ENCODE results near the gene SLC9C1.

The SLC9C1 gene

GRCh38 chr3:112121577-112122547 lies 172.2 kb downstream of the SLC9C1 start:
- no peak overlapping the region for H3K9ac ChIP-seq (ENCODE audit: low read length)
- H3K9me3 ChIP-seq (ENCODE audit: control insufficient read depth, insufficient read depth, low read depth, low read length), result no peaks in the 10 kb centered on the region
- no peak overlapping the region for H3K4me3 ChIP-seq (ENCODE audit: low read depth, low read length)
- H3K27ac ChIP-seq (ENCODE audit: low read depth, low read length), result no peak overlapping the region
- H3K27me3 ChIP-seq (ENCODE audit: control insufficient read depth, insufficient read depth, low read length), result no peaks in the 10 kb centered on the region
- H3K4me1 ChIP-seq (ENCODE audit: control insufficient read depth, insufficient read depth, low read length), result peaks cover 28% of the 10 kb centered on the region
- H3K36me3 ChIP-seq (ENCODE audit: control insufficient read depth, insufficient read depth, low read length), result peaks cover 3% of the 10 kb centered on the region; the same call in 1 of the 2 replicates

DNA sequence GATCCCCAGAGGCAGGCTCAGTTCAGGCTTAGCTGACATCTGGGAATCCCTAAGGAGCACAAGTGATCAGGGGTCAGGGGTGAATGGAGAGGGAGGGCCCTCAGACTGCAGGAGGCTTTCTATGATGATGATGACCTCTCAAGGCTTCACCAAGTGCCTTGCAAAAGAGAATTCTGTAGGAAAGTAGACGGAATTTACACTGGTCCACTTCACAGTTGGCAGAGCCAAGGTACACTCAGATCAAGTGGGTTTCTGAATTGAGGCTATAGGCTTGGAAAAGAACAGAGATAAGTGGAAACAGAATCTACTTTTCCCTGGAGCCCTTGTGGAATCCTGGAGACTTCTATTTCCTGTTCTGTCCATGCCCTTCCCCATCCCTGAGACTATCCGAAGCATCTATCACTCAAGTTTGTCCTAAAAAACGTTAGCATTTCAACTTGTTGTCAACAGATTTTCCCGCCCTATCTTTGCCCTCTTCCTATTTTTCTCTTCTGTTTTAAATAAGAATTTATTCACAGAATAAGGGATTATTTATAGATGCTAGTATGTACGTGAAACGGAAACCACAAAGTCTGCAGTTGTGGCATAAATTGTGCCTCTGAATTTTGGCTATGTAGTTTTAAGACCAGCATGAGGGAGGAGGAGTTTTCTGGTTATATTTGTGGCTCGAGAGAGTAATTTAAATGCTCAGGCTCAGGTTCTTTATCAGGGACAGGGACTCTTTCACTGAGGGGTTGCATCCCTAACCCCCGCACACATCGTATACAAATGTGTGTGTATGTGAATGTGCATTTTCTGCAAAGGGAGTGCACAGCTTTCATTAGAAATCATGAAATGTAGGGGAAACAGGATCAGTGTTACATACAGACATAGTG lies 173.8 kb downstream of the SLC9C1 start:
- H3K27me3 ChIP-seq (ENCODE audit: control insufficient read depth, insufficient read depth, low read length), result no peaks in the 10 kb centered on the region
- peaks cover 11% of the 10 kb centered on the region for H3K4me1 ChIP-seq (ENCODE audit: control insufficient read depth, insufficient read depth, low read length)
- no peak overlapping the region for H3K9ac ChIP-seq (ENCODE audit: low read length)
- H3K9me3 ChIP-seq (ENCODE audit: control insufficient read depth, insufficient read depth, low read depth, low read length), result no peaks in the 10 kb centered on the region
- H3K4me3 ChIP-seq (ENCODE audit: low read depth, low read length), result no peak overlapping the region
- H3K36me3 ChIP-seq (ENCODE audit: control insufficient read depth, insufficient read depth, low read length), result peaks cover 6% of the 10 kb centered on the region; the same call in 1 of the 2 replicates
- no peak overlapping the region for H3K27ac ChIP-seq (ENCODE audit: low read depth, low read length)

- Histone ChIP-seq H3K4me1 (ENCODE audit: control insufficient read depth, insufficient read depth, low read length) (peaks cover 6% of the 10 kb centered on the region), H3K9me3 (ENCODE audit: control insufficient read depth, insufficient read depth, low read depth, low read length) (no peaks in the 10 kb centered on the region), H3K36me3 (ENCODE audit: control insufficient read depth, insufficient read depth, low read length) (peaks cover 12% of the 10 kb centered on the region), H3K27me3 (ENCODE audit: control insufficient read depth, insufficient read depth, low read length) (no peaks in the 10 kb centered on the region), H3K4me3 (ENCODE audit: low read depth, low read length) (no peak overlapping the region), H3K9ac (ENCODE audit: low read length) (no peak overlapping the region), H3K27ac (ENCODE audit: low read depth, low read length) (no peak overlapping the region)
Measured at GRCh38 chr3:112117841-112118571, 176.0 kb downstream of the SLC9C1 start.

- no peak overlapping the region for H3K9ac ChIP-seq (ENCODE audit: low read length)
- no peak overlapping the region for H3K4me3 ChIP-seq (ENCODE audit: low read depth, low read length)
- H3K27ac ChIP-seq (ENCODE audit: low read depth, low read length), result no peak overlapping the region
- H3K4me1 ChIP-seq (ENCODE audit: control insufficient read depth, insufficient read depth, low read length), result peaks cover 6% of the 10 kb centered on the region
- H3K27me3 ChIP-seq (ENCODE audit: control insufficient read depth, insufficient read depth, low read length), result no peaks in the 10 kb centered on the region
- H3K36me3 ChIP-seq (ENCODE audit: control insufficient read depth, insufficient read depth, low read length), result peaks cover 15% of the 10 kb centered on the region
- no peaks in the 10 kb centered on the region for H3K9me3 ChIP-seq (ENCODE audit: control insufficient read depth, insufficient read depth, low read depth, low read length)
Measured at GRCh38 chr3:112117415-112117814, 176.6 kb downstream of the SLC9C1 start.

GRCh38 chr3:112116748-112117186 lies 177.2 kb downstream of the SLC9C1 start:
- no peak overlapping the region for H3K27ac ChIP-seq (ENCODE audit: low read depth, low read length)

GRCh38 chr3:112115806-112116383 lies 178.1 kb downstream of the SLC9C1 start:
- H3K4me1 ChIP-seq (ENCODE audit: control insufficient read depth, insufficient read depth, low read length), result peaks cover 6% of the 10 kb centered on the region
- no peak overlapping the region for H3K27ac ChIP-seq (ENCODE audit: low read depth, low read length)
- peaks cover 18% of the 10 kb centered on the region for H3K36me3 ChIP-seq (ENCODE audit: control insufficient read depth, insufficient read depth, low read length)
- H3K9ac ChIP-seq (ENCODE audit: low read length), result no peak overlapping the region
- H3K27me3 ChIP-seq (ENCODE audit: control insufficient read depth, insufficient read depth, low read length), result no peaks in the 10 kb centered on the region
- H3K4me3 ChIP-seq (ENCODE audit: low read depth, low read length), result no peak overlapping the region
- no peaks in the 10 kb centered on the region for H3K9me3 ChIP-seq (ENCODE audit: control insufficient read depth, insufficient read depth, low read depth, low read length)

More at GRCh38 chr3:112116748-112117186, 177.2 kb downstream of the SLC9C1 start:
- H3K9ac ChIP-seq (ENCODE audit: low read length), result no peak overlapping the region
- H3K4me1 ChIP-seq (ENCODE audit: control insufficient read depth, insufficient read depth, low read length), result peaks cover 6% of the 10 kb centered on the region
- no peak overlapping the region for H3K4me3 ChIP-seq (ENCODE audit: low read depth, low read length)
- H3K36me3 ChIP-seq (ENCODE audit: control insufficient read depth, insufficient read depth, low read length), result peaks cover 15% of the 10 kb centered on the region
- H3K9me3 ChIP-seq (ENCODE audit: control insufficient read depth, insufficient read depth, low read depth, low read length), result no peaks in the 10 kb centered on the region
- H3K27me3 ChIP-seq (ENCODE audit: control insufficient read depth, insufficient read depth, low read length), result no peaks in the 10 kb centered on the region

GRCh38 chr3:112115161-112115739 lies 178.8 kb downstream of the SLC9C1 start:
- no peaks in the 10 kb centered on the region for H3K9me3 ChIP-seq (ENCODE audit: control insufficient read depth, insufficient read depth, low read depth, low read length)
- H3K27ac ChIP-seq (ENCODE audit: low read depth, low read length), result no peak overlapping the region
- H3K4me1 ChIP-seq (ENCODE audit: control insufficient read depth, insufficient read depth, low read length), result peaks cover 6% of the 10 kb centered on the region
- H3K9ac ChIP-seq (ENCODE audit: low read length), result no peak overlapping the region
- H3K4me3 ChIP-seq (ENCODE audit: low read depth, low read length), result no peak overlapping the region
- peaks cover 18% of the 10 kb centered on the region for H3K36me3 ChIP-seq (ENCODE audit: control insufficient read depth, insufficient read depth, low read length)
- no peaks in the 10 kb centered on the region for H3K27me3 ChIP-seq (ENCODE audit: control insufficient read depth, insufficient read depth, low read length)

DNA sequence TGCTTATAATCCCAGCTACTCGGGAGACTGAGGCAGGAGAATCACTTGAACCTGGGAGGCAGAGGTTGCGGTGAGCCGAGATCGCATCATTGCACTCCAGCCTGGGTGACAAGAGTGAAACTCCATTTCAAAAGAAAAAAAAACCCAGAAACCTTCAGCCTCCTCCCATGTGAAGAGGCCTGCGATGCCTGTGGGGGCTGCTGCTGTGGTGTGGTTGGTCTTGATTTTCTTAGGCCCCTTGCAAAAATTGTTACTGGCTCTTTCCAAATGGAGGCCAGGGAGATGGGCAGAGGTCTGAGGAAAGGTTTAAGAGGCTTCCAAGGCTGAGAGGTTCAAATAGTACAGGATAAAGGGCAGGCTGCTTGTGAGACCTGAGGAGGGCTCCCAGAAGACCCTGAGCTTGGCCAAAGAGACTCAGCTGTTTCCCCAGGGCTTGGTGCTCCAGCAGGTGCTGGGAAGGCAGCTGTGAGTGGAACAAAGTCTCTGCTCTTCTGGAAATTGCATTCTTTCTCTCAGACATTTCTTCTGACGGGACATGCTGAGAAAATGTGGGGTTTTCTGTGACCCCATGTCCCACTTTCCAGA lies 179.3 kb downstream of the SLC9C1 start:
- no peak overlapping the region for H3K9ac ChIP-seq (ENCODE audit: low read length)
- H3K4me1 ChIP-seq (ENCODE audit: control insufficient read depth, insufficient read depth, low read length), result peaks cover 2% of the 10 kb centered on the region
- H3K9me3 ChIP-seq (ENCODE audit: control insufficient read depth, insufficient read depth, low read depth, low read length), result no peaks in the 10 kb centered on the region
- H3K36me3 ChIP-seq (ENCODE audit: control insufficient read depth, insufficient read depth, low read length), result peaks cover 19% of the 10 kb centered on the region
- H3K27ac ChIP-seq (ENCODE audit: low read depth, low read length), result no peak overlapping the region
- no peak overlapping the region for H3K4me3 ChIP-seq (ENCODE audit: low read depth, low read length)
- H3K27me3 ChIP-seq (ENCODE audit: control insufficient read depth, insufficient read depth, low read length), result no peaks in the 10 kb centered on the region

DNA sequence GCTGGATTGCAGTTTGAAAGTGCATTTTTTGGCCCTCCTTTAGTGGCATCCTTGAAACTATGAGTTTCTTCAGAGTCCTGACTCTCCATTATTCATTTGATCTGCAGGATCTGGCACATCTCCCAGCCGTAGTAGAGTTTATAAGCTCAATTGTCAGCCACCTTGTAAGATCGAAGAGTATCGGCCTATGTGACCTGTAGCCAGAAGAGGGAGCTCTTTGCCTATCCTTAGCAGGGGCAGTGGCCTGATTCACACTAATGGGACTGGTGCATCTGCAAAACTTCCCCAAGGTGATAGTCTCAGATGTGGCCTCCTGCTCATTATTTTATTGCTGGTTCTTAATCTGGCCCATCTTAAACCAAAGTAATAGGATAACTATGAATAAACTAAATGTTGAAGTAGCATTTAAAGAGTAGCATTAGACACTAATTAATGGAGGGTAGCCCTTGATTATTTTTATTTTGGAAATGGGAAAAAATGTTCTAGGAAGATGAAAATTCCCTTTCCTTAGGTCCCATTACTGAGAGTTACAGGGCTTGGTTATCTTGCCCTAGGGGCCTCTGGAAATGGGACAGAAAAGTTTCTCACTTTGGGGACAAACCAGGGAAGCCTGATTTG lies 182.1 kb downstream of the SLC9C1 start:
- Histone ChIP-seq H3K4me3 (ENCODE audit: low read depth, low read length) (no peak overlapping the region), H3K4me1 (ENCODE audit: control insufficient read depth, insufficient read depth, low read length) (no peaks in the 10 kb centered on the region), H3K36me3 (ENCODE audit: control insufficient read depth, insufficient read depth, low read length) (peaks cover 23% of the 10 kb centered on the region), H3K27me3 (ENCODE audit: control insufficient read depth, insufficient read depth, low read length) (no peaks in the 10 kb centered on the region), H3K9ac (ENCODE audit: low read length) (no peak overlapping the region), H3K27ac (ENCODE audit: low read depth, low read length) (no peak overlapping the region), H3K9me3 (ENCODE audit: control insufficient read depth, insufficient read depth, low read depth, low read length) (no peaks in the 10 kb centered on the region)

Measured in HUES6 (cell line).